Stimulated activated naive B cell treated with anti-CD40 and anti-IgM and Interleukin-4, amounts not matched to agents 10 μg/mL and 1 μg/mL and 100 μg/mL, for 72 hours (primary cell): ENCODE data around the gene DDX51.
"Not testable (repeated sequence)": the region's sequence is repeated elsewhere in the genome, so short reads cannot be mapped to it uniquely, and the experiment has no call there.

Experiments used
- ATAC-seq, 2 donors: fragments of 150-1000 bp; cut with Tn5 transposase; replicated peaks; 2 replicates each; pipeline ENCODE4 v1.10.0; 2021; ENCODE audit warnings: moderate library complexity in 1 of 2
- DNase-seq: peaks from one replicate; pipeline ENCODE4 v3.0.0; 2021
- H3K27ac Mint-ChIP-seq: one replicate; pipeline ENCODE4 v1.8.0; 2022; ENCODE audit warnings: mild to moderate bottlenecking, mixed read lengths
- H3K27me3 Mint-ChIP-seq, 2 donors: one replicate each; pipeline ENCODE4 v1.8.0; 2022; ENCODE audit warnings: mixed read lengths in 2 of 2
- H3K36me3 Mint-ChIP-seq, 2 donors: one replicate each; pipeline ENCODE4 v1.8.0; 2022; ENCODE audit warnings: mixed read lengths in 2 of 2, mild to moderate bottlenecking in 1 of 2
- H3K4me1 Mint-ChIP-seq, 2 donors: one replicate each; pipeline ENCODE4 v1.8.0; 2022; ENCODE audit warnings: mixed read lengths in 2 of 2, mild to moderate bottlenecking in 1 of 2
- H3K4me3 Mint-ChIP-seq, 2 donors: one replicate each; pipeline ENCODE4 v1.8.0; 2022; ENCODE audit warnings: mild to moderate bottlenecking in 2 of 2, mixed read lengths in 2 of 2, moderate library complexity in 1 of 2
- H3K9me3 Mint-ChIP-seq, 2 donors: one replicate each; pipeline ENCODE4 v1.8.0; 2022; ENCODE audit warnings: mixed read lengths in 2 of 2, mild to moderate bottlenecking in 1 of 2

The DDX51 gene

GRCh38 chr12:132150780-132151144, 6.6 kb upstream of the DDX51 start:
- H3K36me3 Mint-ChIP-seq: peaks cover 6 to 20% of the 10 kb centered on the region in 2 donors

DNA sequence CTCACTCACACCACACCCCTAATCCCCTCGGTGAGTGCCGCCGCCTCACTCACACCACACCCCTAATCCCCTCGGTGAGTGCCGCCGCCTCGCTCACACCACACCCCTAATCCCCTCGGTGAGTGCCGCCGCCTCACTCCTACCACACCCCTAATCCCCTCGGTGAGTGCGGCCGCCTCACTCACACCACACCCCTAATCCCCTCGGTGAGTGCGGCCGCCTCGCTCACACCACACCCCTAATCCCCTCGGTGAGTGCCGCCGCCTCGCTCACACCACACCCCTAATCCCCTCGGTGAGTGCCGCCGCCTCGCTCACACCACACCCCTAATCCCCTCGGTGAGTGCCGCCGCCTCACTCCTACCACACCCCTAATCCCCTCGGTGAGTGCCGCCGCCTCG, 5.4 kb upstream of the DDX51 start:
- H3K4me3 Mint-ChIP-seq, H3K9me3 Mint-ChIP-seq, H3K27me3 Mint-ChIP-seq, H3K27ac Mint-ChIP-seq, DNase-seq, ATAC-seq: not testable (repeated sequence)
- Mint-ChIP-seq H3K36me3 (peaks cover 6 to 21% of the 10 kb centered on the region in 2 donors), H3K4me1 (peaks cover 21 to 37% of the 10 kb centered on the region in 2 donors)

More at GRCh38 chr12:132150780-132151144, 6.6 kb upstream of the DDX51 start:
- H3K27me3 Mint-ChIP-seq: no peaks in the 10 kb centered on the region
- no peaks in the 10 kb centered on the region for H3K9me3 Mint-ChIP-seq
- H3K4me1 Mint-ChIP-seq: peaks cover 11 to 26% of the 10 kb centered on the region in 2 donors
- no peak for DNase-seq
- no peak overlapping the region for H3K4me3 Mint-ChIP-seq
- ATAC-seq: no peak
- H3K27ac Mint-ChIP-seq: no peak overlapping the region

DNA sequence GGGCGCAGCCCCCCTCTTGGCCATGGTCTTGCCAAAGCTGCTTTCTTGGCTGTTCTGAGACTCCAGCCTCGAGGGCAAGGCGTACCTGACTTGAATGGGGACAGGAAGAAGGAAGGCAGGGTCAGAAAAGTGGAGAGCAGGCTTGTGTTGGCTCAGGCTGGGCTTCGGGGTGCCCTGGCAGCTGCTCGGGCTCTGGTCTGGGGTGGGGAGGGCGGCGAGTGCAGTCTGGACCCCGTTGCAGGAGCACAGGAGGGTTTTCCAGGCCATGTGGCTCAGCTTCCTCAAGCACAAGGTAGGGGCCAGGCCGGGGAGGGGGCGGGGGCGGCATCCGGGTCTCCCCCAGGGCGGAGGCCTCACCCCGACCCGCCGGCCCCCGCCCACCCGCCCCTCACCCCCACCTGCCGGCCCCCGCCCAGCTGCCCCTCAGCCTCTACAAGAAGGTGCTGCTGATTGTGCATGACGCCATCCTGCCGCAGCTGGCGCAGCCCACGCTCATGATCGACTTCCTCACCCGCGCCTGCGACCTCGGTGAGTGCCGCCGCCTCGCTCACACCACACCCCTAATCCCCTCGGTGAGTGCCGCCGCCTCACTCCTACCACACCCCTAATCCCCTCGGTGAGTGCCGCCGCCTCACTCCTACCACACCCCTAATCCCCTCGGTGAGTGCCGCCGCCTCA, 4.4 kb upstream of the DDX51 start:
- Mint-ChIP-seq H3K4me3 (no peak overlapping the region), H3K27ac (peak overlapping the region; percentile 42), H3K4me1 (peaks cover 20 to 33% of the 10 kb centered on the region in 2 donors), H3K9me3 (no peaks in the 10 kb centered on the region), H3K36me3 (peaks cover 9 to 25% of the 10 kb centered on the region in 2 donors), H3K27me3 (peaks cover 0 to 5% of the 10 kb centered on the region in 2 donors)
- DNase-seq (no peak), ATAC-seq (no peak)

DNA sequence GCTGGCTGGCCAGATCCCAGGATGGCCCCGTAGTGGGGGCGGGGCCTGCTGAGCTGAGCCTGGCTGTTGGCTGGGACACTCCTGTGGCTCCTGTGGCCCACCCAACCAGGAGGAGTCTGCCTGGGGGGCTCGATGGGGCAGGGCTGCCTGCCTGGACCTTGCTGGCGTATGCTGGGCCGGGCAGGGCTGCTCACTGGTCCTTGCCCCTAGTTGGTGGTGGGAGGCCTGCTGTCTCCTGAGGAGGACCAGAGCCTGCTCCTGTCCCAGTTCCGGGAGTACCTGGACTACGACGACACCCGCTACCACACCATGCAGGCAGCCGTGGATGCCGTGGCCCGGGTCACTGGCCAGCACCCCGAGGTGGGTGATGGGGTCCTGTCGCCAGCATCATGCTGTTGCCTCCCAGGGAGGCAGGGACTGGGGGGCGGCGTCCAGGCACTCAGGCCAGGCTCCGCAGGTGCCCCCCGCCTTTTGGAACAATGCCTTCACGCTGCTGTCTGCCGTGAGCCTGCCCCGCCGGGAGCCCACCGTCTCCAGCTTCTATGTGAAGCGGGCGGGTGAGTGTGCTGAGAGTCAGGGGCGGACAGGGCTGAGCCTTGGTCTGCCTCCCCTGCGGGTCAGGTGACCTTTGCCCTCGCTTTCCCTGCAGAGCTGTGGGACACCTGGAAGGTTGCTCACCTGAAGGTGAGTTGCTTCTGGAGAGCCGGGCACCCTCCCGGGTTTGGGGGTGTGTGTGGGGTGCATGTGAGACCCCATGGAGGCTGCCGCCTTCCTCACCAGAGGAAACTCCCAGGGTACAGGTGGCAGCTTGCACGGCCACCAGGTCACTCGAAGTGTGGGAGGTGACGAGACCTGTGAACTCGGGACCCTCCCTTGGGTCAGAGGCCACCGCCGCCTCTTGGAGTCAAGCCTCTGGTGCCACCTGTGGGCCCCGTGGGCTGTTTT, 3.6 kb upstream of the DDX51 start:
- no peak overlapping the region for H3K4me3 Mint-ChIP-seq
- H3K9me3 Mint-ChIP-seq: no peaks in the 10 kb centered on the region
- no peak for ATAC-seq
- peak overlapping the region; percentile 42 for H3K27ac Mint-ChIP-seq
- peaks cover 11 to 28% of the 10 kb centered on the region in 2 donors for H3K36me3 Mint-ChIP-seq
- no peak for DNase-seq
- H3K27me3 Mint-ChIP-seq: peaks cover 0 to 5% of the 10 kb centered on the region in 2 donors
- H3K4me1 Mint-ChIP-seq: peaks cover 24 to 37% of the 10 kb centered on the region in 2 donors

- H3K4me3 Mint-ChIP-seq: no peak overlapping the region
- no peaks in the 10 kb centered on the region for H3K9me3 Mint-ChIP-seq
- H3K36me3 Mint-ChIP-seq: peaks cover 11 to 28% of the 10 kb centered on the region in 2 donors
- H3K27ac Mint-ChIP-seq: no peak overlapping the region
- H3K27me3 Mint-ChIP-seq: peaks cover 0 to 5% of the 10 kb centered on the region in 2 donors
- ATAC-seq: no peak
- DNase-seq: no peak
- peaks cover 28 to 42% of the 10 kb centered on the region in 2 donors for H3K4me1 Mint-ChIP-seq
These were observed 2.8 kb upstream of the DDX51 start for GRCh38 chr12:132146772-132147422.

- no peak overlapping the region for H3K27ac Mint-ChIP-seq
- peak overlapping the region in 1 of 2 donors; percentile 96 for H3K4me3 Mint-ChIP-seq
- no peak for ATAC-seq
- H3K9me3 Mint-ChIP-seq: no peaks in the 10 kb centered on the region
- peaks cover 28 to 42% of the 10 kb centered on the region in 2 donors for H3K4me1 Mint-ChIP-seq
- peaks cover 0 to 5% of the 10 kb centered on the region in 2 donors for H3K27me3 Mint-ChIP-seq
- no peak for DNase-seq
- H3K36me3 Mint-ChIP-seq: peaks cover 14 to 27% of the 10 kb centered on the region in 2 donors
These were observed 2.0 kb upstream of the DDX51 start for GRCh38 chr12:132146098-132146497.

DNA sequence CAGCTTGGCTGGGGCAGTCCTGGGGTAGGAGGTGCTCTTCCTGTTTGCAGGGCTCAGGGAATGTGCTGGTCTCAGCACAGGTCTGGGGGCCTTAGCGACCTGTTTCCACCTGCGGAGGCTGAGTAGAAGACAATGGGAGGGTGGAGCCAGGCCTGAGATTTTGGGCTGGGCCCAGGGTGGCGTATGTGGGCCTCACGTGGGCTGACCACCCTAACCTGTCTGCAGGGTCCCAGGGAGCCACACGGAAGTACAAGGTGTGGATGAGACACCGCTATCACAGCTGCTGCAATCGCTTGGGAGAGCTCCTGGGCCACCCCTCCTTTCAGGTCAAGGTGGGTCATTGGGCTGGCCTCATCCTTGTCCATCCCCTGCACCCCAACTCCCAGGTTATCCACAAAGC, 1.2 kb upstream of the DDX51 start:
- H3K27me3 Mint-ChIP-seq: peaks cover 0 to 5% of the 10 kb centered on the region in 2 donors
- peaks cover 28 to 42% of the 10 kb centered on the region in 2 donors for H3K4me1 Mint-ChIP-seq
- H3K9me3 Mint-ChIP-seq: no peaks in the 10 kb centered on the region
- peak overlapping the region; percentile 89 to 96 for H3K4me3 Mint-ChIP-seq
- DNase-seq (no peak), ATAC-seq (no peak)
- H3K27ac Mint-ChIP-seq: peak overlapping the region; percentile 99
- H3K36me3 Mint-ChIP-seq: peaks cover 16 to 23% of the 10 kb centered on the region in 2 donors

GRCh38 chr12:132144810-132145168, 670 bp upstream of the DDX51 start:
- H3K27me3 Mint-ChIP-seq: peaks cover 0 to 5% of the 10 kb centered on the region in 2 donors
- ATAC-seq (peak; percentile 15 to 20), DNase-seq (no peak)
- no peaks in the 10 kb centered on the region for H3K9me3 Mint-ChIP-seq
- peak overlapping the region; percentile 89 to 96 for H3K4me3 Mint-ChIP-seq
- H3K27ac Mint-ChIP-seq: peak overlapping the region; percentile 99
- peaks cover 20 to 25% of the 10 kb centered on the region in 2 donors for H3K36me3 Mint-ChIP-seq
- peaks cover 28 to 42% of the 10 kb centered on the region in 2 donors for H3K4me1 Mint-ChIP-seq

DNA sequence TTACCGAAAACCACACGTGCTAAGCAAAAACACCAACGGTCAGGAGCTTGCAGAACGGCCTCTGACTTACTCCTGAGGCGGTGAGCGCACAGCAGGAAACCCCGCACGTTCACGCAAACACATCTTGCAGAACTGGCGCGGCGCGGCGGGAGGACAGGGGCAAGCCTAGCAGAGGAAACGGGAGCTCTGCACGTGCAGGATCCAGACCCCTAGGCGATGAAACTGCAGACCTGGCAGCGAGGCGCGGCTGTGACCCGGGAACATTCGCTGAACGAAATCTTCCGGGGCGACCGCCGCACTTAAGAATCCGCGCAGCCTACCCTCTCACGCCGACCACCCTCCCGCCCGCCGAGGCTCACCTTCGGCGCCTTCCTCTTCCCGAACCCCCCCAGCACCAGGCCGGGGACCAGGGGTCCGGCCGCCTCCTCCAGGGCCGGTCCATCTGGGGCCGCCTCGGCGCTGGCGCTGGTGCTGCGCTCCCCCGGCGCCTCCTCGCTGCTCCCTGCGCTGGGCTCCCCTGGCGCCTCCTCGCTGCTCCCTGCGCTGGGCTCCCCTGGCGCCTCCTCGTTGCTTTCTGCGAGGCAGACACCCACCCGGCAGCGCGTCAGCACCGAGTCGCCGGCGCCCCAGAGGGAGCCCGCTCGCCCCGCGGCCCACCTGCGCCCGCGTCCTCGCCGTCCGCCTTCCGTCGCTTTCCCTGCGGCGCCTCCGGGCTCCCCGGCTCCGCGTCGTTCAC, 615 bp downstream of the DDX51 start:
- Mint-ChIP-seq H3K4me1 (peaks cover 28 to 42% of the 10 kb centered on the region in 2 donors), H3K27me3 (peaks cover 0 to 5% of the 10 kb centered on the region in 2 donors), H3K27ac (peak overlapping the region; percentile 70), H3K36me3 (peaks cover 22 to 31% of the 10 kb centered on the region in 2 donors), H3K4me3 (peak overlapping the region; percentile 89 to 96), H3K9me3 (no peaks in the 10 kb centered on the region)
- ATAC-seq (peak; percentile 55 to 62), DNase-seq (no peak)

DNA sequence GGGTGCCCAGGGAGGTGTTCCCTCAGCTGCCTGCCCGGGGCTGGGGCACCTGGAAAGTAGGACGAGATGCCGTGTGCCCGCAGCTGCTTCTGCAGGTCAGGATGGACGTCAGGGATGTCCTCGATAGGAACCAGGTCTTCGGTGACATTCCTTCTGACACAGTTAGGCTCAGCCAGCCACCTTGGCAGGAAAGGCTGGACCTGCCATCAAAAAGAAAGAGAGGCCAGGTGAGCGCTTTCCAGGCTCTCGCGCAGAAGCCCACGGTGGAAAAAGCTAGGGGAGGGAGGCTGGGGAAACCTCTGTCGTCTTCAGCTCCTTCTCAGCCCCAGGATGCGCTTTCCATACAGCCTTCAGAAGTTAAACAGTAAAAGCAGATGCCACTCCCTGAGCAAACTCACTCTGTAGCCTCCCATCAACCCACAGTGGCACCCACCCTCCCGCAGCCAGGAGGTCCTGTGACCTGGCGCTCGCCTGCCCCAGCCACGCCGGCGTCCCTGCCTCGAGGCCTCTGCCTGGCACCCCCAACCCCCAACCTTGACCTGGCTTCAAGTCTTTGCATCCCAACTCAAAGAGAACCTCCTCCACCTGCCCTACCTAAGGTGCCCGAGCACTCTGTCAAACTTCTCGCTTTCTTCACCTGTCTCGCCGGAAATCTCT, 1.3 kb downstream of the DDX51 start:
- Mint-ChIP-seq H3K27ac (peak overlapping the region; percentile 70), H3K27me3 (peaks cover 0 to 5% of the 10 kb centered on the region in 2 donors), H3K4me3 (peak overlapping the region; percentile 89 to 96), H3K9me3 (no peaks in the 10 kb centered on the region), H3K36me3 (peaks cover 23 to 30% of the 10 kb centered on the region in 2 donors), H3K4me1 (peaks cover 28 to 42% of the 10 kb centered on the region in 2 donors)
- ATAC-seq (no peak), DNase-seq (no peak)

DNA sequence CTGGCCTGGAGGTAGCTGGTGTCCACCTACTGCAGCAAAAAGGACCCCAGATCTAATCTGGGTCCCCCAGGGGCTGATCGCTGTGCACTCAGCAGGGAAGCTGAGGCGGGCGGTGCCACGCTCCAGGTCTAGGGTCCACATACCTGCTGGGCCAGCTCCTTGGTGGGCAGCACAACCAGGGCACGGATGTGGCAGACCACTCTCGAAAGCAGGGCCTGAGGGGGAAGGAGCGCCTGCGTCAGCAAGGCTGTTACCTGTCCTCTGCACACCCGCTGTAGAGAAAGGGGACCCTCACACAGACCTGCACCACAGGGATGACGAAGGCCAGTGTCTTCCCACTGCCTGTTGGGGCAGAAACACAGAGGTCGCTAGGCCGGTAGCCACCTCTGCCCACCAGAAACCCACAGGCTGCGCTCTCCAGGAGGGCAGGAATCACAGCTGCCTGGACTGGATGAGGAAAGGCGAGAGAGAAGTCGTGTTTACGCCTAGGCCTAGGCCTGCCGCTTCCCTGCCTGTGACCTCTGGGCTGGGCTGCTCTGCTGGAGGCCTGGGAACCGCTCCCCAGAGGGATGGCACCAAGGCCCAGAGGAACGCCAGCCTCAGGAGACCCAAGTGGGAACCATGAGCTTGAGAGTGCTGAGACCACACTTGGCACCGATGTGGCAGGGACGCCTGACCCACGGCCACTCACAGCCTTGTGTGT, 2.0 kb downstream of the DDX51 start:
- peaks cover 26 to 32% of the 10 kb centered on the region in 2 donors for H3K36me3 Mint-ChIP-seq
- ATAC-seq (no peak), DNase-seq (no peak)
- H3K4me1 Mint-ChIP-seq: peaks cover 28 to 42% of the 10 kb centered on the region in 2 donors
- H3K27me3 Mint-ChIP-seq: peaks cover 0 to 5% of the 10 kb centered on the region in 2 donors
- peak overlapping the region; percentile 51 for H3K27ac Mint-ChIP-seq
- H3K9me3 Mint-ChIP-seq: no peaks in the 10 kb centered on the region
- H3K4me3 Mint-ChIP-seq: peak overlapping the region; percentile 89 to 96

DNA sequence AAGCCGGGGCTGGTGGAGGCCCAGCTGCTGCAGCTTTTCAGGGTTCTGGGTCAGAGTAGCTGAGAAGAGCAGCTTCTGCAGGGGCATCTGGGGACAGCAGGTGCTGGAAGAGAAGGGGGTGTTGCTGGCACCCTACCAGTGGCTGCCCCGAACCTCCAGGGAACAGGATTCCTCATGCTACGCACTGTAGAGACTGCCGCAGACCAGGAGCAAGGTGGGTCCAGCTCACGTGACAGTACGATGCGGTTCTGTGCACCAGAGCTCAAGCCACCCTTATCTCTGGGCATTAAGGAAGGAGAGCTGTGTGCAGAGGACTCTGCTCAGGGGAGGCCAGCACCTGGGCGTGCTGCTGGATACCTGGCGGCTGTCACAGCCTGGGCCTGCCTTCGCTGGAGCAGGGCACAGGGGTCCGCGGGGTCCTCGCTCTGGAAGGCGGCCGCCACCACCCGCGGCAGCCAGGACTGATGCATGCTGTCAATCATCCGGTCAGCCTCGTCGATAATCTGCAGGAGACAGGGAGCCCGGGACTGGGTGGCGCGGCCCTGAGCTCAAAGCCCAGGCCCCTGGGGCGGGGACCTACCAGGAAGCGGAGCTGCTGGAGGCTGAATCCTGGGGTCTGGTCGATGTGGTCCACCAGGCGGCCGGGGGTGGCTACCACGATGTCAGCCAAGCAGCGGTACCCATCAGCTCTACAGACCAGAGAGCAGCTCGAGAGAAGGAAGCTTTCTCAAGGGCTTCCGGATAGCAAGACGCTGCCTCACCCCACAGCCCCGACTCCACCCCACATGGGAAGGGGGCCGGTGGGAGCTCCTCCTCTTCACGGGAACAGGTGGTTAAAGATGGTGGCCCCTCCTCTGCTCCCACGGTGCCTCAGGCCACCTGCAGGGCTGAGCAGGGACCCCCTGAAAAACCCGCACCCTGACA, 2.9 kb downstream of the DDX51 start:
- H3K27ac Mint-ChIP-seq: no peak overlapping the region
- no peak for ATAC-seq
- peaks cover 0 to 5% of the 10 kb centered on the region in 2 donors for H3K27me3 Mint-ChIP-seq
- peaks cover 28 to 32% of the 10 kb centered on the region in 2 donors for H3K36me3 Mint-ChIP-seq
- H3K4me3 Mint-ChIP-seq: no peak overlapping the region
- H3K9me3 Mint-ChIP-seq: no peaks in the 10 kb centered on the region
- peaks cover 25 to 33% of the 10 kb centered on the region in 2 donors for H3K4me1 Mint-ChIP-seq
- no peak for DNase-seq
